GM12878 (cell line): ENCODE data around the gene FOXP3. TPM values are rescaled to one million over a fixed set of nuclear protein-coding genes. Genes with fewer than 3 reads are reported as not detected.

Experiments
- ATAC-seq: fragments of 200-7000 bp; cut with Tn5 transposase; 3 replicates; pipeline ENCODE4 v1.9.1; 2020; ENCODE audit warnings: mild to moderate bottlenecking, moderate library complexity
- BruUV-seq: library from RNA; stranded (reverse); fragments of 400-500 nt; replicated peaks from 2 replicates; lab custom pipeline; 2021; lab: Mats Ljungman, UMichigan
- CTCF ChIA-PET: fragments of 300-600 bp; sonication (Branson Sonifier 250); formaldehyde crosslinking; extraction: SDS; loops from one replicate; lab custom pipeline; 2021; ENCODE audit warnings: inconsistent platforms; lab: Yijun Ruan, JAX
- POLR2A ChIA-PET: fragments of 350-600 bp; formaldehyde crosslinking; extraction: SDS; loops from one replicate; lab custom pipeline; 2021; ENCODE audit warnings: inconsistent platforms; lab: Charles Lee
- RAD21 ChIA-PET: fragments of 300-600 bp; sonication (Branson Sonifier 250); formaldehyde crosslinking; loops from one replicate; lab custom pipeline; 2023; ENCODE audit warnings: antibody characterized with exemption; ENCODE audit not compliant: unreplicated experiment; lab: Charles Lee
- SMC1A ChIA-PET: fragments of 300-600 bp; sonication (Branson Sonifier 250); formaldehyde crosslinking; loops from one replicate; lab custom pipeline; 2023; ENCODE audit not compliant: unreplicated experiment, uncharacterized antibody; lab: Charles Lee
- DNase-seq: peaks from one replicate; pipeline ENCODE4 v3.0.0-alpha.2; 2011; ENCODE audit warnings: low read depth, low spot score
- FAIRE-seq: peaks from 3 replicates; lab custom pipeline; 2011; peaks lifted over from hg19 to GRCh38; lab: Jason Lieb, UNC
- H2AFZ ChIP-seq: 2 replicates; pipeline ENCODE4 v1.6.0; 2011; ENCODE audit warnings: low read depth, low read length, control low read depth; ENCODE audit not compliant: control insufficient read depth
- H3K27ac ChIP-seq: 2 replicates; pipeline ENCODE4 v1.5.1; 2011; ENCODE audit warnings: control low read depth; ENCODE audit not compliant: control insufficient read depth, insufficient read depth
- H3K27me3 ChIP-seq, 2 experiments: replicated peaks in 1 of 2; 2 replicates each; pipeline versions ENCODE4 v1.6.0 to v1.6.1; 2011; ENCODE audit warnings: low read length in 1 of 2; ENCODE audit not compliant: control insufficient read depth in 2 of 2, insufficient read depth in 2 of 2
- H3K36me3 ChIP-seq, 2 experiments: 2 replicates each; pipeline ENCODE4 v1.5.1; 2011; ENCODE audit warnings: low read length in 1 of 2; ENCODE audit not compliant: control insufficient read depth in 2 of 2, insufficient read depth in 2 of 2
- H3K4me1 ChIP-seq: 2 replicates; pipeline ENCODE4 v1.6.1; 2011; ENCODE audit warnings: mild to moderate bottlenecking, low read length, moderate library complexity, mixed read lengths; ENCODE audit not compliant: control insufficient read depth, insufficient read depth
- H3K4me2 ChIP-seq: 2 replicates; pipeline ENCODE4 v1.6.0; 2011; ENCODE audit warnings: control low read depth; ENCODE audit not compliant: control insufficient read depth, insufficient read depth
- H3K4me3 ChIP-seq: fragments of 200-600 bp; sonication (generic); 2 replicates; pipeline ENCODE4 v1.5.1; 2016
- H3K79me2 ChIP-seq: 2 replicates; pipeline ENCODE4 v1.6.0; 2011; ENCODE audit warnings: low read length; ENCODE audit not compliant: control insufficient read depth, insufficient read depth
- H3K9ac ChIP-seq: 2 replicates; pipeline ENCODE4 v1.8.0; 2011; ENCODE audit warnings: low read length, control low read depth, mixed read lengths; ENCODE audit not compliant: control insufficient read depth, insufficient read depth
- H3K9me3 ChIP-seq: replicated peaks from 3 replicates; pipeline ENCODE4 v1.5.1; 2011; ENCODE audit warnings: mild to moderate bottlenecking, low read length; ENCODE audit not compliant: control insufficient read depth, insufficient read depth
- H4K20me1 ChIP-seq: 2 replicates; pipeline ENCODE4 v1.6.0; 2011; ENCODE audit not compliant: control insufficient read depth, insufficient read depth
- BACH1 ChIP-seq: fragments of 450-650 bp; IDR thresholded peaks from 2 replicates; pipeline ENCODE4 v1.6.1; 2017; ENCODE audit warnings: mild to moderate bottlenecking, borderline replicate concordance
- CUX1 ChIP-seq: IDR thresholded peaks from 2 replicates; pipeline ENCODE4 v1.6.1; 2012; ENCODE audit warnings: improper control_type of control experiment, low read depth, low read length; ENCODE audit not compliant: insufficient replicate concordance
- HDAC6 ChIP-seq: fragments of 200-600 bp; sonication (generic); IDR thresholded peaks from one replicate; pipeline ENCODE4 v1.8.0; 2017; ENCODE audit warnings: antibody characterized with exemption; ENCODE audit not compliant: unreplicated experiment
- JUND ChIP-seq: IDR thresholded peaks from 2 replicates; pipeline ENCODE4 v1.6.1; 2012; ENCODE audit warnings: low read depth, mild to moderate bottlenecking, low read length, improper control_type of control experiment, moderate library complexity
- MAX ChIP-seq: IDR thresholded peaks from 2 replicates; pipeline ENCODE4 v1.6.1; 2012; ENCODE audit warnings: low read depth, low read length, improper control_type of control experiment
- MYC ChIP-seq: IDR thresholded peaks from 2 replicates; pipeline ENCODE4 v1.6.1; 2011; ENCODE audit warnings: mild to moderate bottlenecking, low read length, moderate library complexity, inconsistent platforms; ENCODE audit not compliant: insufficient read depth, insufficient replicate concordance, insufficient read length, severe bottlenecking
- NBN ChIP-seq: fragments of 450-650 bp; IDR thresholded peaks from 2 replicates; pipeline ENCODE4 v1.6.1; 2016
- NFYA ChIP-seq: IDR thresholded peaks from 2 replicates; pipeline ENCODE4 v1.6.1; 2011; ENCODE audit warnings: low read depth, mild to moderate bottlenecking, low read length, improper control_type of control experiment, borderline replicate concordance
- STAT3 ChIP-seq: IDR thresholded peaks from 2 replicates; pipeline ENCODE4 v1.6.1; 2011; ENCODE audit warnings: low read depth, low read length, improper control_type of control experiment
- USF2 ChIP-seq: IDR thresholded peaks from 2 replicates; pipeline ENCODE4 v1.6.1; 2011; ENCODE audit warnings: low read depth, low read length, improper control_type of control experiment, borderline replicate concordance
- WGBS: methylation state at CpG from one replicate; pipeline ENCODE4 v1.1.6; 2016; ENCODE audit warnings: low lambda C conversion rate; ENCODE audit not compliant: insufficient replicate concordance, insufficient coverage; ENCODE audit errors: missing lambda C conversion rate; 5-methylcytosine and 5-hydroxymethylcytosine counted together
- in situ Hi-C: fragments of 300-500 bp; cut with MboI; formaldehyde crosslinking; loops from 9 replicates; pipeline ENCODE4 v1.14.3; 2018; ENCODE audit warnings: mixed read lengths
- intact Hi-C: fragments of 100-400 bp; cut with micrococcal nuclease; formaldehyde crosslinking; loops from one replicate; pipeline ENCODE4 v1.14.2; 2022; ENCODE audit not compliant: unreplicated experiment
- polyA plus RNA-seq, 11 experiments: library from polyadenylated mRNA; depleted of rRNA in 4 of 11; unstranded in 6 of 11; stranded (reverse) in 5 of 11; fragments of >200 nt; fragmentation: Nextera tagmentation in 4 of 11; fragmentation: Illumina TruSeq in 1 of 11; extraction: Ambion mirVana in 4 of 11; extraction: Trizol in 1 of 11; gene quantifications; 1 replicate in 1 of 11; 2 replicates in 10 of 11; pipeline versions ENCODE4 v1.2.1 to v1.2.3, GENCODE V29; 2011 to 2016; ENCODE audit warnings: inconsistent platforms in 2 of 11, missing spikeins in 2 of 11, low read depth in 1 of 11
- total RNA-seq, 4 experiments: library from RNA; depleted of rRNA in 3 of 4; stranded (reverse); fragments of >200 nt in 3 of 4; fragmentation: Illumina TruSeq in 1 of 4; extraction: Trizol in 1 of 4; gene quantifications; 2 replicates each; pipeline versions ENCODE4 v1.2.1 to v1.2.3, GENCODE V29; 2013 to 2021

FOXP3 gene
- total and polyA plus RNA-seq, 10 of the 15 experiments (the other 5 are each of a cell fraction or from before 2014, with no cell fraction given) = 0.02 to 0.21 (median 0.08) TPM; not detected in 3

- TF ChIP-seq USF2 (no peak), NFYA (no peak), STAT3 (no peak)
Observed at GRCh38 chrX:49257846-49258748, 6.4 kb downstream of the FOXP3 start (continued).

GRCh38 chrX:49257074-49257790, 7.3 kb downstream of the FOXP3 start:
- H3K27me3 ChIP-seq = no peaks in the 10 kb centered on the region
- H3K36me3 ChIP-seq = no peaks in the 10 kb centered on the region
- no TSS peak for BruUV-seq
- H2AFZ ChIP-seq = no peak overlapping the region
- H4K20me1 ChIP-seq = no peaks in the 10 kb centered on the region
- CTCF ChIA-PET = no interaction called here
- H3K4me3 ChIP-seq = no peak overlapping the region
- no peaks in the 10 kb centered on the region for H3K9me3 ChIP-seq
- RAD21 ChIA-PET = no interaction called here
- POLR2A ChIA-PET = no interaction called here
- H3K9ac ChIP-seq = no peak overlapping the region
- intact Hi-C loops (no loop called here), in situ Hi-C loops (no loop called here)
- FAIRE-seq (no peak), ATAC-seq (no peak), DNase-seq (no peak)
- no peaks in the 10 kb centered on the region for H3K4me1 ChIP-seq
- H3K27ac ChIP-seq = no peak overlapping the region
- no peak overlapping the region for H3K4me2 ChIP-seq
- SMC1A ChIA-PET = no interaction called here
- H3K79me2 ChIP-seq = no peaks in the 10 kb centered on the region
- WGBS = 46% methylated on average over 14 of the region's 14 CpGs
- TF ChIP-seq HDAC6 (no peak), BACH1 (no peak), NFYA (no peak), NBN (no peak), CUX1 (no peak), JUND (no peak), MAX (no peak), MYC (no peak)
